NCI-H2107 (cell line): ENCODE results near the gene PTPN22.

ENCODE experiments used
- DNase-seq: peaks from one replicate; lab custom pipeline; 2025; lab: John Stamatoyannopoulos, UW

PTPN22 gene

GRCh38 chr1:113800487-113800886 lies 71.0 kb downstream of the PTPN22 start:
- DNase-seq = no peak

- no peak for DNase-seq
Measured at GRCh38 chr1:113797472-113797871, 74.0 kb downstream of the PTPN22 start.

GRCh38 chr1:113793878-113794834 lies 77.4 kb downstream of the PTPN22 start:
- DNase-seq = no peak

- no peak for DNase-seq
Measured at GRCh38 chr1:113792986-113793385, 78.5 kb downstream of the PTPN22 start.

GRCh38 chr1:113792471-113792870 lies 79.0 kb downstream of the PTPN22 start:
- no peak for DNase-seq

GRCh38 chr1:113788802-113789201 lies 82.7 kb downstream of the PTPN22 start:
- DNase-seq = no peak

- DNase-seq = no peak
Measured at GRCh38 chr1:113787663-113788062, 83.8 kb downstream of the PTPN22 start.

- no peak for DNase-seq
Measured at GRCh38 chr1:113786069-113786468, 85.4 kb downstream of the PTPN22 start.

- DNase-seq = no peak
Measured at GRCh38 chr1:113784104-113784779, 87.3 kb downstream of the PTPN22 start.

- DNase-seq = no peak
Measured at GRCh38 chr1:113783254-113784103, 88.0 kb downstream of the PTPN22 start.

- DNase-seq = no peak
Measured at GRCh38 chr1:113782406-113782805, 89.1 kb downstream of the PTPN22 start.

- DNase-seq = no peak
Measured at GRCh38 chr1:113780374-113781146, 91.0 kb downstream of the PTPN22 start.

GRCh38 chr1:113779542-113779941 lies 92.0 kb downstream of the PTPN22 start:
- no peak for DNase-seq

- no peak for DNase-seq
Measured at GRCh38 chr1:113777561-113777960, 94.0 kb downstream of the PTPN22 start.

- DNase-seq = no peak
Measured at GRCh38 chr1:113770031-113770430, 101.5 kb downstream of the PTPN22 start.

GRCh38 chr1:113769601-113769970 lies 101.9 kb downstream of the PTPN22 start:
- DNase-seq = no peak

GRCh38 chr1:113768916-113769600 lies 102.5 kb downstream of the PTPN22 start:
- no peak for DNase-seq

GRCh38 chr1:113765306-113766230 lies 105.9 kb downstream of the PTPN22 start:
- DNase-seq = no peak
